Transverse colon (tissue), 3 donors: Measurements from ENCODE around the gene CAND1.

Source experiments
- EP300 ChIP-seq: sonication (generic); formaldehyde crosslinking; IDR thresholded peaks from one replicate; pipeline ENCODE4 v1.6.1; 2017; ENCODE audit warnings: antibody characterized with exemption, low read depth
- TF ChIP-seq, protein P1 (sequence below), 5 experiments: fragments of 200-600 bp in 3 of 5; fragments of 450-650 bp in 2 of 5; sonication (generic) in 3 of 5; IDR thresholded peaks; 1 replicate in 2 of 5; 2 replicates in 3 of 5; pipeline ENCODE4 v1.5.1; 2016 to 2017; ENCODE audit warnings: antibody characterized with exemption in 5 of 5, inconsistent platforms in 3 of 5, mild to moderate bottlenecking in 2 of 5, moderate library complexity in 1 of 5

DNA sequence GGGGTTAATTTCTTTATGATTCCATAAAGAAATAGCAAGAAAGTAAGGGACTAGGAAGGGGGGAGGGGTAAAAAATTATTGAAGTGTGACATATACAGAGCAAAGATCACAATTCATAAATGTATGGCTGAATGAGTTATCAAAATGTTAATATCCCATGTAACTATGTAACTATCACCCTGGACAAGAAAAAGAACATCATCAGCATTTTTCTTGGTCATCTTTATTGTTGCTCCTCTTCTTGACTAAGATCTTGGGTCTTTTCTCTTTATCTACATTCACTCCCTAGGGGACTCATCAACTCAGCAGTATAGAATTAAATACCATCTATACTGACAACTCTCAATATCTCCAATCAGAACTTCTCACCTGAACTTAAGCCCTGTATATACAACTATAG lies 57.5 kb downstream of the CAND1 start:
- TF ChIP-seq, protein P1, sequence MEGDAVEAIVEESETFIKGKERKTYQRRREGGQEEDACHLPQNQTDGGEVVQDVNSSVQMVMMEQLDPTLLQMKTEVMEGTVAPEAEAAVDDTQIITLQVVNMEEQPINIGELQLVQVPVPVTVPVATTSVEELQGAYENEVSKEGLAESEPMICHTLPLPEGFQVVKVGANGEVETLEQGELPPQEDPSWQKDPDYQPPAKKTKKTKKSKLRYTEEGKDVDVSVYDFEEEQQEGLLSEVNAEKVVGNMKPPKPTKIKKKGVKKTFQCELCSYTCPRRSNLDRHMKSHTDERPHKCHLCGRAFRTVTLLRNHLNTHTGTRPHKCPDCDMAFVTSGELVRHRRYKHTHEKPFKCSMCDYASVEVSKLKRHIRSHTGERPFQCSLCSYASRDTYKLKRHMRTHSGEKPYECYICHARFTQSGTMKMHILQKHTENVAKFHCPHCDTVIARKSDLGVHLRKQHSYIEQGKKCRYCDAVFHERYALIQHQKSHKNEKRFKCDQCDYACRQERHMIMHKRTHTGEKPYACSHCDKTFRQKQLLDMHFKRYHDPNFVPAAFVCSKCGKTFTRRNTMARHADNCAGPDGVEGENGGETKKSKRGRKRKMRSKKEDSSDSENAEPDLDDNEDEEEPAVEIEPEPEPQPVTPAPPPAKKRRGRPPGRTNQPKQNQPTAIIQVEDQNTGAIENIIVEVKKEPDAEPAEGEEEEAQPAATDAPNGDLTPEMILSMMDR (IDR thresholded peaks at IDR 0.05), result no peak
- no peak for TF ChIP-seq EP300
